ENCODE data around the gene ZNF3. TPM values are rescaled to one million over a fixed set of nuclear protein-coding genes. Genes with fewer than 3 reads are reported as not detected.

ZNF3 gene
- total RNA-seq, 1 experiment from 2014 or later = 32.9 TPM

DNA sequence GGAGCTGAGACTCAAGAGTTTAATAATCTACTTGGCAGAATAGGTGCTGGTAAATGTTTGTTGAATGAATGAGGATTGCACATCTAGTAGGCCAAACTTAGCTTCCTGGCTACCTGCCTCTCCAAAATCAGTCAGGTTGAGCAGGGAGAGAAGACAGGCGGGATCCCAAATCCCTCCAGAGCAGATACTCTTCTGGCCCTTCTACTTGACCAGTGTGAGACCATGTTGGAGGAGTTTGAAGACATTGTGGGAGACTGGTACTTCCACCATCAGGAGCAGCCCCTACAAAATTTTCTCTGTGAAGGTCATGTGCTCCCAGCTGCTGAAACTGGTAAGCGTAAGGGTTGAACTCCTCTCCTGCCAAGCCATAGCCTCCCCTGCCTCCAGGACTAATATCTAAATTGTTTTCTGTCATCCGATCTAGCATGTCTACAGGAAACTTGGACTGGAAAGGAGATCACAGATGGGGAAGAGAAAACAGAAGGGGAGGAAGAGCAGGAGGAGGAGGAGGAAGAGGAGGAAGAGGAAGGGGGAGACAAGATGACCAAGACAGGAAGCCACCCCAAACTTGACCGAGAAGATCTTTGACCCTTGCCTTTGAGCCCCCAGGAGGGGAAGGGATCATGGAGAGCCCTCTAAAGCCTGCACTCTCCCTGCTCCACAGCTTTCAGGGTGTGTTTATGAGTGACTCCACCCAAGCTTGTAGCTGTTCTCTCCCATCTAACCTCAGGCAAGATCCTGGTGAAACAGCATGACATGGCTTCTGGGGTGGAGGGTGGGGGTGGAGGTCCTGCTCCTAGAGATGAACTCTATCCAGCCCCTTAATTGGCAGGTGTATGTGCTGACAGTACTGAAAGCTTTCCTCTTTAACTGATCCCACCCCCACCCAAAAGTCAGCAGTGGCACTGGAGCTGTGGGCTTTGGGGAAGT lies 43.0 kb upstream of the ZNF3 start:
- TSS peak; percentile 57 for BruUV-seq (replicated peaks)
- no peak for ATAC-seq

DNA sequence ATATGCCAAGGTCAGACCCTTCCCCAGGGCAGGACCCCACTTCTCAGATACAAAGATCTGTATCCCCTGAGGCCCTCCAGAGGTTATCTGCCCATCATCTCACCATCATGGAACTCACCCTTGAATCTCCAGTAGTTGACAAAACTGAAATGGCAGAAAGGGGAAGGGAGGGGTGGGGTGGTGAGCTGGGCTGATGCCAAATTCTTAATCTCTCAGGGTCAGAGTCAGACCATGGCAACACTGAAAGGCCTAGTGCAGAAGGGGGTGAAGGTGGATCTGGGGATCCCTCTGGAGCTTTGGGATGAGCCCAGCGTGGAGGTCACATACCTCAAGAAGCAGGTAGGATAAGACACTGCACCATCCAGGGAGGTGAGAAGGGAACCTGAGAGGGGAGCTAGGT lies 41.0 kb upstream of the ZNF3 start:
- ChIA-PET POLR2A (interaction anchor here (0.5 to 0.8 kb wide), 2 partner anchors 20 to 104 kb away, joined by 3 read pairs; no protein-coding TSS in a partner anchor), CTCF (interaction anchor here (0.6 kb wide), 1 partner anchor 8 kb away, joined by 13 read pairs; no protein-coding TSS in a partner anchor)
- Histone ChIP-seq H3K36me3 (ENCODE audit: control insufficient read depth, insufficient read depth, low read length) (peaks cover 2% of the 10 kb centered on the region; the same call in 1 of the 2 replicates), H3K4me3 (ENCODE audit: low read depth in 2 of 2, low read length in 2 of 2) (no peak overlapping the region; a peak in 1 of 4 replicates), H3K9me3 (ENCODE audit: control insufficient read depth, insufficient read depth, low read depth, low read length) (no peaks in the 10 kb centered on the region), H3K27ac (ENCODE audit: low read length) (no peak overlapping the region), H3K27me3 (ENCODE audit: control insufficient read depth, insufficient read depth, low read length) (no peaks in the 10 kb centered on the region), H3K4me1 (ENCODE audit: control insufficient read depth, insufficient read depth, low read length) (peaks cover 22% of the 10 kb centered on the region)
- intact Hi-C loops (cut with micrococcal nuclease; ENCODE audit: unreplicated experiment) (no loop called here), in situ Hi-C loops (cut with HindIII; ENCODE audit: low pct_unique_long_range_greater_than_20kb, low sequenced_read_pairs) (no loop called here)
- ATAC-seq (no peak), DNase-seq (ENCODE audit: low read depth, low spot score) (no peak)
- TF ChIP-seq, protein P1, sequence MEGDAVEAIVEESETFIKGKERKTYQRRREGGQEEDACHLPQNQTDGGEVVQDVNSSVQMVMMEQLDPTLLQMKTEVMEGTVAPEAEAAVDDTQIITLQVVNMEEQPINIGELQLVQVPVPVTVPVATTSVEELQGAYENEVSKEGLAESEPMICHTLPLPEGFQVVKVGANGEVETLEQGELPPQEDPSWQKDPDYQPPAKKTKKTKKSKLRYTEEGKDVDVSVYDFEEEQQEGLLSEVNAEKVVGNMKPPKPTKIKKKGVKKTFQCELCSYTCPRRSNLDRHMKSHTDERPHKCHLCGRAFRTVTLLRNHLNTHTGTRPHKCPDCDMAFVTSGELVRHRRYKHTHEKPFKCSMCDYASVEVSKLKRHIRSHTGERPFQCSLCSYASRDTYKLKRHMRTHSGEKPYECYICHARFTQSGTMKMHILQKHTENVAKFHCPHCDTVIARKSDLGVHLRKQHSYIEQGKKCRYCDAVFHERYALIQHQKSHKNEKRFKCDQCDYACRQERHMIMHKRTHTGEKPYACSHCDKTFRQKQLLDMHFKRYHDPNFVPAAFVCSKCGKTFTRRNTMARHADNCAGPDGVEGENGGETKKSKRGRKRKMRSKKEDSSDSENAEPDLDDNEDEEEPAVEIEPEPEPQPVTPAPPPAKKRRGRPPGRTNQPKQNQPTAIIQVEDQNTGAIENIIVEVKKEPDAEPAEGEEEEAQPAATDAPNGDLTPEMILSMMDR (IDR thresholded peaks at IDR 0.05) = no peak
- TF ChIP-seq POLR2AphosphoS5 (IDR thresholded peaks at IDR 0.05; ENCODE audit: low read depth, low read length) (no peak), TCF7L2 (IDR thresholded peaks at IDR 0.05; ENCODE audit: low read depth, low read length) (no peak), SIN3A (IDR thresholded peaks at IDR 0.05; ENCODE audit: borderline replicate concordance, insufficient read depth, low read depth, low read length) (no peak)
- TF ChIP-seq, protein P2, sequence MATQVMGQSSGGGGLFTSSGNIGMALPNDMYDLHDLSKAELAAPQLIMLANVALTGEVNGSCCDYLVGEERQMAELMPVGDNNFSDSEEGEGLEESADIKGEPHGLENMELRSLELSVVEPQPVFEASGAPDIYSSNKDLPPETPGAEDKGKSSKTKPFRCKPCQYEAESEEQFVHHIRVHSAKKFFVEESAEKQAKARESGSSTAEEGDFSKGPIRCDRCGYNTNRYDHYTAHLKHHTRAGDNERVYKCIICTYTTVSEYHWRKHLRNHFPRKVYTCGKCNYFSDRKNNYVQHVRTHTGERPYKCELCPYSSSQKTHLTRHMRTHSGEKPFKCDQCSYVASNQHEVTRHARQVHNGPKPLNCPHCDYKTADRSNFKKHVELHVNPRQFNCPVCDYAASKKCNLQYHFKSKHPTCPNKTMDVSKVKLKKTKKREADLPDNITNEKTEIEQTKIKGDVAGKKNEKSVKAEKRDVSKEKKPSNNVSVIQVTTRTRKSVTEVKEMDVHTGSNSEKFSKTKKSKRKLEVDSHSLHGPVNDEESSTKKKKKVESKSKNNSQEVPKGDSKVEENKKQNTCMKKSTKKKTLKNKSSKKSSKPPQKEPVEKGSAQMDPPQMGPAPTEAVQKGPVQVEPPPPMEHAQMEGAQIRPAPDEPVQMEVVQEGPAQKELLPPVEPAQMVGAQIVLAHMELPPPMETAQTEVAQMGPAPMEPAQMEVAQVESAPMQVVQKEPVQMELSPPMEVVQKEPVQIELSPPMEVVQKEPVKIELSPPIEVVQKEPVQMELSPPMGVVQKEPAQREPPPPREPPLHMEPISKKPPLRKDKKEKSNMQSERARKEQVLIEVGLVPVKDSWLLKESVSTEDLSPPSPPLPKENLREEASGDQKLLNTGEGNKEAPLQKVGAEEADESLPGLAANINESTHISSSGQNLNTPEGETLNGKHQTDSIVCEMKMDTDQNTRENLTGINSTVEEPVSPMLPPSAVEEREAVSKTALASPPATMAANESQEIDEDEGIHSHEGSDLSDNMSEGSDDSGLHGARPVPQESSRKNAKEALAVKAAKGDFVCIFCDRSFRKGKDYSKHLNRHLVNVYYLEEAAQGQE (IDR thresholded peaks at IDR 0.05; ENCODE audit: insufficient read depth in 1 of 2, low read depth in 2 of 2, low read length in 1 of 2) = no peak
- no TSS peak for BruUV-seq (replicated peaks)

More for the DNA sequence above, 43.0 kb upstream of the ZNF3 start:
- Histone ChIP-seq H3K9me3 (ENCODE audit: control insufficient read depth, insufficient read depth, low read depth, low read length) (no peaks in the 10 kb centered on the region), H3K27ac (ENCODE audit: low read length) (no peak overlapping the region), H3K36me3 (ENCODE audit: control insufficient read depth, insufficient read depth, low read length) (peaks cover 2% of the 10 kb centered on the region; the same call in 1 of the 2 replicates), H3K4me3 (ENCODE audit: low read depth in 2 of 2, low read length in 2 of 2) (no peak overlapping the region), H3K4me1 (ENCODE audit: control insufficient read depth, insufficient read depth, low read length) (peaks cover 27% of the 10 kb centered on the region), H3K27me3 (ENCODE audit: control insufficient read depth, insufficient read depth, low read length) (no peaks in the 10 kb centered on the region)
- intact Hi-C loops (cut with micrococcal nuclease; ENCODE audit: unreplicated experiment) = no loop called here
- no peak for DNase-seq (ENCODE audit: low read depth, low spot score)
- TF ChIP-seq, protein P2 (IDR thresholded peaks at IDR 0.05; ENCODE audit: insufficient read depth in 1 of 2, low read depth in 2 of 2, low read length in 1 of 2) = no peak
- TF ChIP-seq POLR2AphosphoS5 (IDR thresholded peaks at IDR 0.05; ENCODE audit: low read depth, low read length) = no peak
- no peak for TF ChIP-seq TCF7L2 (IDR thresholded peaks at IDR 0.05; ENCODE audit: low read depth, low read length)
- TF ChIP-seq SIN3A (IDR thresholded peaks at IDR 0.05; ENCODE audit: borderline replicate concordance, insufficient read depth, low read depth, low read length) = no peak
- TF ChIP-seq, protein P1 (IDR thresholded peaks at IDR 0.05) = no peak
- ChIA-PET POLR2A (interaction anchor here (0.6 to 1.0 kb wide), 5 partner anchors 24 to 108 kb away, joined by 3 to 11 read pairs (median 4); no protein-coding TSS in a partner anchor), CTCF (interaction anchor here (0.5 to 1.2 kb wide), 2 partner anchors 23 to 93 kb away, joined by 3 to 5 read pairs; no protein-coding TSS in a partner anchor)
- in situ Hi-C loops (cut with HindIII; ENCODE audit: low pct_unique_long_range_greater_than_20kb, low sequenced_read_pairs) = no loop called here

Measured in Panc1 (cell line).